HepG2 (cell line): ENCODE measurements around the gene STK32B. TPM values are rescaled to one million over a fixed set of nuclear protein-coding genes. Genes with fewer than 3 reads are reported as not detected.

ENCODE experiments used
- ATAC-seq: fragments of 200-7000 bp; cut with Tn5 transposase; 3 replicates; pipeline ENCODE4 v1.9.1; 2020; ENCODE audit warnings: mild to moderate bottlenecking, moderate library complexity
- BruUV-seq: library from RNA; stranded (reverse); fragments of 400-500 nt; replicated peaks from 2 replicates; lab custom pipeline; 2021; lab: Mats Ljungman, UMichigan
- CTCF ChIA-PET: fragments of 300-600 bp; formaldehyde crosslinking; extraction: SDS; loops from one replicate; lab custom pipeline; 2021; ENCODE audit warnings: low total read pairs, inconsistent platforms, low intra/inter-chr PET ratio; lab: Yijun Ruan, JAX
- POLR2A ChIA-PET: fragments of 350-600 bp; sonication (Branson Sonifier 250); formaldehyde crosslinking; loops from one replicate; lab custom pipeline; 2020; ENCODE audit warnings: antibody characterized with exemption, inconsistent platforms; lab: Yijun Ruan, JAX
- DNase-seq: peaks from one replicate; pipeline ENCODE4 v3.0.0-alpha.2; 2015; ENCODE audit warnings: low spot score
- FAIRE-seq: peaks from 3 replicates; lab custom pipeline; 2011; peaks lifted over from hg19 to GRCh38; lab: Jason Lieb, UNC
- H2AFZ ChIP-seq: one replicate; pipeline ENCODE4 v1.6.1; 2011; ENCODE audit warnings: low read length, inconsistent platforms
- H3K27ac ChIP-seq: fragments of 300-600 bp; 3 replicates; pipeline ENCODE4 v1.8.0; 2011; ENCODE audit warnings: mixed run types, mild to moderate bottlenecking, mixed read lengths, low read length, inconsistent platforms; ENCODE audit not compliant: insufficient read depth; ENCODE audit errors: extremely low read length
- H3K27me3 ChIP-seq, 2 experiments: fragments of 200-600 bp in 1 of 2; 2 replicates in 1 of 2; 3 replicates in 1 of 2; pipeline versions ENCODE4 v1.6.0 to v1.8.0; 2011; ENCODE audit warnings: low read length in 2 of 2, mild to moderate bottlenecking in 2 of 2, moderate library complexity in 2 of 2, inconsistent platforms in 1 of 2; ENCODE audit not compliant: insufficient read depth in 2 of 2, control insufficient read depth in 1 of 2
- H3K36me3 ChIP-seq, 2 experiments: fragments of 200-600 bp in 1 of 2; replicated peaks in 1 of 2; 2 replicates in 1 of 2; 3 replicates in 1 of 2; pipeline versions ENCODE4 v1.5.1 to v1.8.0; 2011; ENCODE audit warnings: low read length in 2 of 2, inconsistent platforms in 1 of 2; ENCODE audit not compliant: insufficient read depth in 2 of 2, control insufficient read depth in 1 of 2
- H3K4me1 ChIP-seq: 2 replicates; pipeline ENCODE4 v1.5.1; 2012; ENCODE audit warnings: low read length, inconsistent platforms; ENCODE audit not compliant: insufficient read depth
- H3K4me2 ChIP-seq: 2 replicates; pipeline ENCODE4 v1.6.0; 2011; ENCODE audit warnings: low read depth, low read length, inconsistent platforms
- H3K4me3 ChIP-seq, 3 experiments: fragments of 200-600 bp in 1 of 3; sonication (generic), shearing (Covaris generic) in 1 of 3; replicated peaks in 1 of 3; 2 replicates each; pipeline ENCODE4 v1.5.1; 2011 to 2016; ENCODE audit warnings: low read length in 3 of 3, inconsistent platforms in 2 of 3, low read depth in 2 of 3, mild to moderate bottlenecking in 2 of 3, control low read depth in 1 of 3, mixed read lengths in 1 of 3; ENCODE audit not compliant: insufficient read depth in 1 of 3
- H3K79me2 ChIP-seq: one replicate; pipeline ENCODE4 v1.6.1; 2011; ENCODE audit warnings: low read length, inconsistent platforms; ENCODE audit not compliant: insufficient read depth
- H3K9ac ChIP-seq: 2 replicates; pipeline ENCODE4 v1.6.0; 2011; ENCODE audit warnings: mild to moderate bottlenecking, low read depth, low read length, inconsistent platforms; ENCODE audit not compliant: insufficient read depth
- H3K9me3 ChIP-seq: 2 replicates; pipeline ENCODE4 v1.5.1; 2012; ENCODE audit warnings: mild to moderate bottlenecking, low read length
- H4K20me1 ChIP-seq: 2 replicates; pipeline ENCODE4 v1.6.0; 2011; ENCODE audit warnings: inconsistent platforms, mild to moderate bottlenecking, low read length, moderate library complexity; ENCODE audit not compliant: insufficient read depth
- ADNP ChIP-seq: sonication (generic); formaldehyde crosslinking; IDR thresholded peaks from 2 replicates; pipeline ENCODE4 v1.4.0; 2020; ENCODE audit warnings: missing genetic modification reagents
- AGO2 ChIP-seq: fragments of 200-400 bp; formaldehyde crosslinking; optimal IDR thresholded peaks from 2 replicates; pipeline ENCODE3; 2017; ENCODE audit warnings: mild to moderate bottlenecking, low read depth, low read length, moderate library complexity
- ARNT2 ChIP-seq: sonication (generic); formaldehyde crosslinking; IDR thresholded peaks from 2 replicates; pipeline ENCODE4 v1.8.0; 2022; ENCODE audit warnings: mild to moderate bottlenecking, low read depth, missing genetic modification reagents, moderate library complexity
- CENPBD1 ChIP-seq: sonication (generic); formaldehyde crosslinking; IDR thresholded peaks from 2 replicates; pipeline ENCODE4 v1.8.0; 2022; ENCODE audit warnings: missing genetic modification reagents, low read depth, mild to moderate bottlenecking, borderline replicate concordance
- NFAT5 ChIP-seq: sonication (generic); formaldehyde crosslinking; IDR thresholded peaks from 2 replicates; pipeline ENCODE4 v1.4.0; 2020; ENCODE audit warnings: missing genetic modification reagents
- ZC3H13 ChIP-seq: sonication (generic); formaldehyde crosslinking; IDR thresholded peaks from 2 replicates; pipeline ENCODE4 v1.8.1; 2023; ENCODE audit warnings: mild to moderate bottlenecking, missing genetic modification reagents, moderate library complexity
- ZKSCAN8 ChIP-seq: IDR thresholded peaks from 2 replicates; pipeline ENCODE4 v1.6.1; 2016; ENCODE audit warnings: borderline replicate concordance, missing genetic modification reagents, missing compliant biosample characterization
- ZNF143 ChIP-seq: sonication (generic); formaldehyde crosslinking; IDR thresholded peaks from 2 replicates; pipeline ENCODE4 v1.4.0; 2020; ENCODE audit warnings: missing genetic modification reagents
- ZNF512B ChIP-seq: sonication (generic); formaldehyde crosslinking; IDR thresholded peaks from 2 replicates; pipeline ENCODE4 v1.5.1; 2020; ENCODE audit warnings: missing genetic modification reagents, mild to moderate bottlenecking, borderline replicate concordance
- ZNF597 ChIP-seq: sonication (generic); formaldehyde crosslinking; IDR thresholded peaks from 2 replicates; pipeline ENCODE4 v1.5.0; 2020; ENCODE audit warnings: missing genetic modification reagents
- WGBS: methylation state at CpG from one replicate; pipeline ENCODE4 v1.1.6; 2017; ENCODE audit warnings: low lambda C conversion rate; 5-methylcytosine and 5-hydroxymethylcytosine counted together
- in situ Hi-C: cut with HindIII; loops from 2 replicates; pipeline ENCODE4 v1.10.0; 2017; ENCODE audit warnings: low pct_unique_long_range_greater_than_20kb; ENCODE audit not compliant: extremely low pct_ligation_motif_present
- intact Hi-C: fragments of 100-400 bp; cut with micrococcal nuclease; formaldehyde crosslinking; loops from one replicate; pipeline ENCODE4 v1.10.0; 2022; ENCODE audit not compliant: unreplicated experiment
- polyA plus RNA-seq, 8 experiments: library from polyadenylated mRNA; depleted of rRNA in 3 of 8; stranded (reverse) in 7 of 8; unstranded in 1 of 8; fragments of >200 nt; fragmentation: Illumina TruSeq in 4 of 8; extraction: Trizol in 4 of 8; gene quantifications; 2 replicates each; pipeline versions ENCODE4 v1.2.1 to v1.2.3, GENCODE V29; 2011 to 2016; ENCODE audit warnings: low read depth in 4 of 8, missing spikeins in 1 of 8, mixed read lengths in 1 of 8; ENCODE audit not compliant: insufficient read depth in 1 of 8
- total RNA-seq, 5 experiments: library from RNA; depleted of rRNA; stranded (reverse); fragments of >200 nt; fragmentation: Illumina TruSeq; extraction: Trizol; gene quantifications; 2 replicates each; pipeline ENCODE4 v1.2.3, GENCODE V29; 2016; ENCODE audit warnings: low read depth in 1 of 5

The STK32B gene
- total and polyA plus RNA-seq, 2 of the 13 experiments (the other 11 are each of a cell fraction or from before 2014, with no cell fraction given) = not detected

GRCh38 chr4:5337731-5338130 lies 286.5 kb downstream of the STK32B start:
- POLR2A ChIA-PET = no interaction called here
- no TSS peak for BruUV-seq

More at GRCh38 chr4:5337731-5338130, 286.5 kb downstream of the STK32B start:
- CTCF ChIA-PET = no interaction called here
- in situ Hi-C loops = no loop called here
- H2AFZ ChIP-seq = no peak overlapping the region
- H3K79me2 ChIP-seq = no peaks in the 10 kb centered on the region
- no peak for FAIRE-seq
- no peak for TF ChIP-seq ADNP (CRISPR knock-in tag)
- TF ChIP-seq ZKSCAN8 = no peak
- no peak for TF ChIP-seq ZNF597 (CRISPR knock-in tag)
- no peak for TF ChIP-seq NFAT5 (CRISPR knock-in tag)
- TF ChIP-seq ARNT2 (CRISPR knock-in tag) = no peak
- no peak for TF ChIP-seq CENPBD1 (CRISPR knock-in tag)
- TF ChIP-seq ZC3H13 (CRISPR knock-in tag) = no peak
- TF ChIP-seq AGO2 = no peak
- no peak for TF ChIP-seq ZNF512B (CRISPR knock-in tag)
- TF ChIP-seq ZNF143 (CRISPR knock-in tag) = no peak
- TF ChIP-seq, all 625 proteins: peak for 0
- intact Hi-C loops = no loop called here
- no peaks in the 10 kb centered on the region for H3K36me3 ChIP-seq
- no peak overlapping the region for H3K9ac ChIP-seq
- H3K4me1 ChIP-seq = no peaks in the 10 kb centered on the region
- peaks cover 0 to 3% of the 10 kb centered on the region in 2 experiments; a peak in 1 of 5 replicates for H3K27me3 ChIP-seq
- DNase-seq (no peak), ATAC-seq (no peak)
- no peak overlapping the region for H3K4me2 ChIP-seq
- H3K4me3 ChIP-seq = no peak overlapping the region
- no peaks in the 10 kb centered on the region for H4K20me1 ChIP-seq
- H3K9me3 ChIP-seq = no peaks in the 10 kb centered on the region
- no peak overlapping the region for H3K27ac ChIP-seq
- 2% methylated on average over 2 of the region's 2 CpGs for WGBS
